GM18858 (cell line): ENCODE data around the gene ANKRD1.
"Not testable (repeated sequence)": the region's sequence is repeated elsewhere in the genome, so short reads cannot be mapped to it uniquely, and the experiment has no call there.

Experiments
- ATAC-seq: cut with Tn5 transposase; IDR thresholded peaks from one replicate; pipeline ENCODE4 v1.9.1; 2021; ENCODE audit not compliant: unreplicated experiment

Gene ANKRD1

GRCh38 chr10:90912854-90913479 lies 7.9 kb downstream of the ANKRD1 start:
- ATAC-seq = no peak

GRCh38 chr10:90912174-90912573 lies 8.7 kb downstream of the ANKRD1 start:
- no peak for ATAC-seq

GRCh38 chr10:90911133-90912051 lies 9.5 kb downstream of the ANKRD1 start:
- peak; percentile 67 for ATAC-seq

GRCh38 chr10:90906596-90906995 lies 14.3 kb downstream of the ANKRD1 start:
- ATAC-seq = no peak

- ATAC-seq = no peak
These were observed 15.0 kb downstream of the ANKRD1 start for GRCh38 chr10:90905925-90906324.

GRCh38 chr10:90896916-90897315 lies 24.0 kb downstream of the ANKRD1 start:
- ATAC-seq = not testable (repeated sequence)

GRCh38 chr10:90893190-90893589 lies 27.7 kb downstream of the ANKRD1 start:
- no peak for ATAC-seq

- ATAC-seq = no peak
These were observed 30.5 kb downstream of the ANKRD1 start for GRCh38 chr10:90890347-90890746.

GRCh38 chr10:90889636-90890035 lies 31.3 kb downstream of the ANKRD1 start:
- no peak for ATAC-seq

GRCh38 chr10:90888387-90888786 lies 32.5 kb downstream of the ANKRD1 start:
- no peak for ATAC-seq

GRCh38 chr10:90887555-90887954 lies 33.3 kb downstream of the ANKRD1 start:
- no peak for ATAC-seq

GRCh38 chr10:90885176-90885575 lies 35.7 kb downstream of the ANKRD1 start:
- no peak for ATAC-seq

GRCh38 chr10:90884431-90884830 lies 36.5 kb downstream of the ANKRD1 start:
- no peak for ATAC-seq

- not testable (repeated sequence) for ATAC-seq
These were observed 40.7 kb downstream of the ANKRD1 start for GRCh38 chr10:90880059-90880719.

GRCh38 chr10:90879062-90879461 lies 41.8 kb downstream of the ANKRD1 start:
- no peak for ATAC-seq

- ATAC-seq = no peak
These were observed 48.3 kb downstream of the ANKRD1 start for GRCh38 chr10:90872648-90873020.

- ATAC-seq = peak; percentile 93
These were observed 48.9 kb downstream of the ANKRD1 start, which contains the start of gene RPP30 for GRCh38 chr10:90871766-90872647. Gene RPP30 (plus strand): TSS chr10:90871974. CDS start chr10:90871987, 13 bp downstream.

- ATAC-seq = peak; percentile 46
These were observed 49.6 kb downstream of the ANKRD1 start for GRCh38 chr10:90871279-90871765.

- no peak for ATAC-seq
These were observed 54.8 kb downstream of the ANKRD1 start for GRCh38 chr10:90866050-90866598.

- no peak for ATAC-seq
These were observed 55.5 kb downstream of the ANKRD1 start for GRCh38 chr10:90865401-90865800.
